Thoracic aorta (tissue), 2 donors: ENCODE measurements around the gene QPCT. TPM values are rescaled to one million over a fixed set of nuclear protein-coding genes. Genes with fewer than 3 reads are reported as not detected.

Experiments
- ATAC-seq: fragments of 150-250 bp; one replicate; pipeline ENCODE4 v1.8.0; 2017; ENCODE audit warnings: low read depth; ENCODE audit not compliant: insufficient number of reproducible peaks, low FRiP score
- DNase-seq: peaks from one replicate; pipeline ENCODE4 v3.0.0-alpha.2; 2020; ENCODE audit warnings: low spot score
- H3K27ac ChIP-seq, 2 donors: fragments of 200-600 bp; sonication (generic); 1 replicate in 1 of 2; 2 replicates in 1 of 2; pipeline ENCODE4 v1.5.1; 2016; ENCODE audit warnings: mild to moderate bottlenecking in 2 of 2, moderate library complexity in 2 of 2
- H3K27me3 ChIP-seq: fragments of 200-600 bp; sonication (generic); replicated peaks from 2 replicates; pipeline ENCODE4 v1.6.0; 2016; ENCODE audit warnings: mild to moderate bottlenecking; ENCODE audit not compliant: insufficient read depth
- H3K36me3 ChIP-seq: fragments of 200-600 bp; sonication (generic); one replicate; pipeline ENCODE4 v1.5.1; 2016
- H3K4me1 ChIP-seq, 2 donors: fragments of 200-600 bp; sonication (generic); 1 replicate in 1 of 2; 2 replicates in 1 of 2; pipeline versions ENCODE4 v1.5.1 to v1.6.0; 2016; ENCODE audit warnings: low read depth in 2 of 2, mild to moderate bottlenecking in 1 of 2; ENCODE audit not compliant: control insufficient read depth in 1 of 2
- H3K4me3 ChIP-seq: fragments of 200-600 bp; sonication (generic); 2 replicates; pipeline ENCODE4 v1.5.1; 2016; ENCODE audit warnings: mild to moderate bottlenecking
- H3K9me3 ChIP-seq: fragments of 200-600 bp; sonication (generic); 2 replicates; pipeline ENCODE4 v1.5.1; 2016
- CTCF ChIP-seq: fragments of 200-600 bp; sonication (generic); IDR thresholded peaks from one replicate; pipeline ENCODE4 v1.5.1; 2019; ENCODE audit warnings: antibody characterized with exemption
- total RNA-seq, 2 donors: library from RNA; depleted of rRNA; stranded (reverse); fragments of >200 nt; gene quantifications; one replicate each; pipeline versions ENCODE4 v1.1.0 to v1.2.3, GENCODE V29; 2016

The QPCT gene
- total RNA-seq, 2 donors from 2014 or later: 5.0 to 6.8 TPM

DNA sequence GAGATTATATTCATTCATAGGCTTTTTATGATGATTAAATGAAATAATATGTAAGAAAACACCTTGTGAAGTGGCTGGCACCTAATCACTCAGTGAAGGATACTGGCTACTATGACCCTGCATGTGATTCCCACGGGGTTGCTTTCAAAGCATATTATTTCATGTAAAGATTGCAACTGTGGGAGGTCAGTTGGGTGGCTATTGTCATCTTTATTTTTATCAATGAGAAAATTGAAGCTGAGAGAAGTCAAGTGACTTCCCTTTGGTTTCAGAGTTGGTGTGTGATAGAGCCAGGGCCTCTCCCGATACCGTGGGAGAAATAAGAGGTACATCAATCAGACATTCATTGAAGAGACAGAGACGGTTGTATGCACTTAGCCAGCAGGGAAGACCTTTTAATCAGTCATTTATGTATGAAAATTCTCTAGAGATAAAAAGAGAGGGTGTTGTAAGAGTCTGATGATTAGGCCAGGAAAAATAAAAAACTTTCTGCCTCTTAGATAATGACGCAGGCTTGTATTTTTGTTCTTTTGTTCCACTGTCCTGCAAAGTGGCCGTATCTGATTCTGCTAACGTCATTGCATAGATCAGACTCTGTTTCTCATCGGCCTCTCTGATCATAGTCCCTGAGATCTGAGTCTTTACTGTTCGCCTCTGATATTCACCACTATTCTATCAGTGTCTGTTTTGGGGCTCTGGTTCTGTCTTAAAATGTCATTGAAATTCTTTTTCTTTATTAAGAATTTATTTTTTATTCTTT is 50.5 kb downstream of the QPCT start:
- Histone ChIP-seq H3K9me3 (no peaks in the 10 kb centered on the region), H3K27ac (no peak overlapping the region), H3K27me3 (no peaks in the 10 kb centered on the region), H3K36me3 (no peaks in the 10 kb centered on the region), H3K4me1 (peaks cover 2 to 4% of the 10 kb centered on the region in 2 donors), H3K4me3 (no peak overlapping the region)
- DNase-seq: no peak
- TF ChIP-seq CTCF: no peak
- ATAC-seq: no peak

GRCh38 chr2:37396890-37397565 is 52.6 kb downstream of the QPCT start:
- DNase-seq: no peak
- Histone ChIP-seq H3K36me3 (no peaks in the 10 kb centered on the region), H3K9me3 (no peaks in the 10 kb centered on the region), H3K4me1 (peaks cover 0 to 4% of the 10 kb centered on the region in 2 donors), H3K27me3 (no peaks in the 10 kb centered on the region), H3K27ac (no peak overlapping the region), H3K4me3 (no peak overlapping the region)
- no peak for TF ChIP-seq CTCF
- ATAC-seq: no peak

GRCh38 chr2:37398990-37399389 is 54.6 kb downstream of the QPCT start:
- no peaks in the 10 kb centered on the region for H3K27me3 ChIP-seq
- H3K36me3 ChIP-seq: no peaks in the 10 kb centered on the region
- H3K27ac ChIP-seq: no peak overlapping the region
- no peak for DNase-seq
- no peaks in the 10 kb centered on the region for H3K9me3 ChIP-seq
- no peak overlapping the region for H3K4me3 ChIP-seq
- TF ChIP-seq CTCF: no peak
- H3K4me1 ChIP-seq: peaks cover 0 to 4% of the 10 kb centered on the region in 2 donors
- ATAC-seq: no peak

DNA sequence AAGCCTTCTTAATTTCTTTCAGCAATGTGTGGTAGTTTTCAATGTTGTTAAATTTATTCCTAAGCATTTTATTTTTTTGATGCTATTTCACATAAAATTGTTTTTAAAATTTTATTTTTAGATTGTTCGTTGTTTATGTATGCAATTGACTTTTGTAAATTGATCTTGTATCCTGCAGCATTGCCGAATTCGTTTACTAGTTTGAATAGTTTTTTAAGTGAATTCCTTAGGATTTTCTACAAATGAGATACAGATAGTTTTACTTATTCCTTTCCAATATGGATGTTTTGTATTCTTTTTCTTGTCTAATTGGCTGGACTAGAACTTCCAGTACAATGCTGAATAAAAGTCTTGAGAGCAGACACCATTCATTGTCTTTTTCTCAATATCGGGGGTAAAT is 55.6 kb downstream of the QPCT start:
- H3K27ac ChIP-seq: no peak overlapping the region
- no peak for DNase-seq
- no peaks in the 10 kb centered on the region for H3K27me3 ChIP-seq
- peaks cover 0 to 4% of the 10 kb centered on the region in 2 donors for H3K4me1 ChIP-seq
- no peak overlapping the region for H3K4me3 ChIP-seq
- ATAC-seq: no peak
- H3K36me3 ChIP-seq: no peaks in the 10 kb centered on the region
- TF ChIP-seq CTCF: no peak
- no peaks in the 10 kb centered on the region for H3K9me3 ChIP-seq

DNA sequence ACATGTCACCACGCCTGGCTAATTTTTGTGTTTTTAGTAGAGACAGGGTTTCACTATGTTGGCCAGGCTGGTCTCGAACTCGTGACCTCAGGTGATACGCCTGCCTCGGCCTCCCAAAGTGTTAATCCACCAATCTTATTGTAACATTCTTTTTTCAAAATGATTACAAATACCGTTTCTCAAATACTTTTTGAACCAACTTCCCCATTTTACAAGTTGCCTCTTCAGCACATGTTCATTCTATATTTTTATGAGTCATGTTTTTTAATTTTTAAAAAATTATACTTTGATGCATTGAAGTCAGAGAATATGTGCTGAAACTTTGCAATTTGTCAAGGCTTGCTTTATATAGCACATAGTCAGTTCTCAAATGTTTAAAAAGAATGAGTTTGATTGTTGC is 58.2 kb downstream of the QPCT start:
- TF ChIP-seq CTCF: no peak
- H3K9me3 ChIP-seq: no peaks in the 10 kb centered on the region
- no peak overlapping the region for H3K4me3 ChIP-seq
- H3K4me1 ChIP-seq: no peaks in the 10 kb centered on the region
- no peak for ATAC-seq
- no peaks in the 10 kb centered on the region for H3K27me3 ChIP-seq
- DNase-seq: no peak
- no peaks in the 10 kb centered on the region for H3K36me3 ChIP-seq
- no peak overlapping the region for H3K27ac ChIP-seq
